Duodenal mucosa (tissue), 2 donors: ENCODE data around the gene OSMR.

ENCODE experiments used
- H3K27ac ChIP-seq: one replicate; pipeline ENCODE4 v1.7.0; 2013; ENCODE audit warnings: low read depth, low read length
- H3K27me3 ChIP-seq, 2 donors: one replicate each; pipeline ENCODE4 v1.7.0; 2013; ENCODE audit warnings: low read length in 2 of 2, control low read depth in 1 of 2; ENCODE audit not compliant: insufficient read depth in 2 of 2, control insufficient read depth in 1 of 2
- H3K36me3 ChIP-seq, 2 donors: one replicate each; pipeline ENCODE4 v1.7.0; 2013; ENCODE audit warnings: low read length in 2 of 2, control low read depth in 1 of 2; ENCODE audit not compliant: insufficient read depth in 2 of 2, control insufficient read depth in 1 of 2
- H3K4me1 ChIP-seq, 2 donors: one replicate each; pipeline ENCODE4 v1.7.0; 2013; ENCODE audit warnings: low read length in 2 of 2, control low read depth in 1 of 2; ENCODE audit not compliant: insufficient read depth in 2 of 2, control insufficient read depth in 1 of 2
- H3K4me3 ChIP-seq, 2 donors: one replicate each; pipeline ENCODE4 v1.7.0; 2013; ENCODE audit warnings: low read length in 2 of 2, low read depth in 1 of 2
- H3K9ac ChIP-seq, 2 donors: one replicate each; pipeline ENCODE4 v1.7.0; 2013; ENCODE audit warnings: low read length in 2 of 2, low read depth in 1 of 2
- H3K9me3 ChIP-seq, 2 donors: one replicate each; pipeline ENCODE4 v1.7.0; 2013; ENCODE audit warnings: low read length in 2 of 2, control low read depth in 1 of 2; ENCODE audit not compliant: control insufficient read depth in 1 of 2

The OSMR gene

GRCh38 chr5:38922199-38922598 lies 76.4 kb downstream of the OSMR start:
- H3K27me3 ChIP-seq: no peaks in the 10 kb centered on the region
- H3K36me3 ChIP-seq: no peaks in the 10 kb centered on the region
- H3K4me1 ChIP-seq: no peaks in the 10 kb centered on the region
- H3K9ac ChIP-seq: no peak overlapping the region
- H3K27ac ChIP-seq: no peak overlapping the region
- no peaks in the 10 kb centered on the region for H3K9me3 ChIP-seq
- H3K4me3 ChIP-seq: no peak overlapping the region

GRCh38 chr5:38923661-38924451 lies 78.0 kb downstream of the OSMR start:
- Histone ChIP-seq H3K4me3 (no peak overlapping the region), H3K9me3 (no peaks in the 10 kb centered on the region), H3K9ac (no peak overlapping the region), H3K27me3 (no peaks in the 10 kb centered on the region), H3K27ac (no peak overlapping the region), H3K36me3 (no peaks in the 10 kb centered on the region), H3K4me1 (no peaks in the 10 kb centered on the region)

GRCh38 chr5:38925154-38925925 lies 79.5 kb downstream of the OSMR start:
- Histone ChIP-seq H3K4me1 (no peaks in the 10 kb centered on the region), H3K27ac (no peak overlapping the region), H3K9ac (no peak overlapping the region), H3K36me3 (no peaks in the 10 kb centered on the region), H3K9me3 (no peaks in the 10 kb centered on the region), H3K27me3 (no peaks in the 10 kb centered on the region), H3K4me3 (no peak overlapping the region)

- no peak overlapping the region for H3K27ac ChIP-seq
- no peaks in the 10 kb centered on the region for H3K27me3 ChIP-seq
- no peaks in the 10 kb centered on the region for H3K9me3 ChIP-seq
- no peaks in the 10 kb centered on the region for H3K4me1 ChIP-seq
- H3K9ac ChIP-seq: no peak overlapping the region
- no peaks in the 10 kb centered on the region for H3K36me3 ChIP-seq
- no peak overlapping the region for H3K4me3 ChIP-seq
Measured at GRCh38 chr5:38926121-38926520, 80.3 kb downstream of the OSMR start.

GRCh38 chr5:38927470-38927869 lies 81.7 kb downstream of the OSMR start:
- Histone ChIP-seq H3K27ac (no peak overlapping the region), H3K9me3 (no peaks in the 10 kb centered on the region), H3K27me3 (no peaks in the 10 kb centered on the region), H3K36me3 (no peaks in the 10 kb centered on the region), H3K4me3 (no peak overlapping the region), H3K4me1 (no peaks in the 10 kb centered on the region), H3K9ac (no peak overlapping the region)

- Histone ChIP-seq H3K36me3 (peaks cover 0 to 3% of the 10 kb centered on the region in 2 donors), H3K9ac (no peak overlapping the region), H3K27me3 (no peaks in the 10 kb centered on the region), H3K4me3 (no peak overlapping the region), H3K9me3 (no peaks in the 10 kb centered on the region), H3K4me1 (no peaks in the 10 kb centered on the region), H3K27ac (no peak overlapping the region)
Measured at GRCh38 chr5:38929838-38930237, 84.0 kb downstream of the OSMR start.

GRCh38 chr5:38931731-38932130 lies 85.9 kb downstream of the OSMR start:
- H3K4me3 ChIP-seq: no peak overlapping the region
- no peaks in the 10 kb centered on the region for H3K27me3 ChIP-seq
- no peak overlapping the region for H3K9ac ChIP-seq
- H3K27ac ChIP-seq: no peak overlapping the region
- no peaks in the 10 kb centered on the region for H3K4me1 ChIP-seq
- no peaks in the 10 kb centered on the region for H3K9me3 ChIP-seq
- peaks cover 3% of the 10 kb centered on the region in 2 donors for H3K36me3 ChIP-seq

GRCh38 chr5:38932854-38933408 lies 87.1 kb downstream of the OSMR start:
- H3K27me3 ChIP-seq: no peaks in the 10 kb centered on the region
- H3K27ac ChIP-seq: no peak overlapping the region
- H3K36me3 ChIP-seq: peaks cover 3% of the 10 kb centered on the region in 2 donors

GRCh38 chr5:38935437-38935836 lies 89.6 kb downstream of the OSMR start:
- Histone ChIP-seq H3K4me3 (no peak overlapping the region), H3K9ac (no peak overlapping the region), H3K27ac (no peak overlapping the region), H3K4me1 (no peaks in the 10 kb centered on the region), H3K27me3 (no peaks in the 10 kb centered on the region), H3K9me3 (no peaks in the 10 kb centered on the region), H3K36me3 (peaks cover 3 to 8% of the 10 kb centered on the region in 2 donors)

More at GRCh38 chr5:38932854-38933408, 87.1 kb downstream of the OSMR start:
- Histone ChIP-seq H3K9me3 (no peaks in the 10 kb centered on the region), H3K4me1 (no peaks in the 10 kb centered on the region), H3K9ac (no peak overlapping the region), H3K4me3 (no peak overlapping the region)

GRCh38 chr5:38936269-38936668 lies 90.5 kb downstream of the OSMR start:
- Histone ChIP-seq H3K36me3 (peaks cover 7 to 8% of the 10 kb centered on the region in 2 donors), H3K27ac (no peak overlapping the region), H3K9me3 (no peaks in the 10 kb centered on the region), H3K4me3 (no peak overlapping the region), H3K9ac (no peak overlapping the region), H3K27me3 (no peaks in the 10 kb centered on the region), H3K4me1 (no peaks in the 10 kb centered on the region)
